ENCODE measurements around the gene QKI.

QKI gene

DNA sequence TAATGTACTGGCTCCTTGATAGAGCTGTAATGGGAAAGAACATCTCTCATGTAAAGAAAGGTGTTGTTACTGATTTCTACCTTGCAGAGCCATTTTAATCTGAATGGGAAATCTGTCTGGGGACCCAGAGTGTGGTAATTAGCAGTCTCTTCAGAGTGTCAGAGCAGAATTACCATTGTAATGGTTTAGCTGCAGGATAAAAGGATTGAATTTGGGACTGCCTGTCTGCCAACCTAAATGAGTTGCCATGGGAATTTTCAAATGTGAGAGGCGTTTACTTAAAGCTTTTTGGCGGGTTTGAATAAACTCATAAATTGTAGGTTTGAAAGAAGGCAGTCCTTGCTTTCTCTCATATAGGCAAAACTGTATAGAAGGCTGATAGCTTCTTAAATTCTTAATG lies 128.8 kb downstream of the QKI start:
- TF ChIP-seq TEAD4 (IDR thresholded peaks at IDR 0.05) (no peak), TCF12 (IDR thresholded peaks at IDR 0.05; ENCODE audit: low read depth) (no peak), NFIC (IDR thresholded peaks at IDR 0.05) (no peak), ZBTB7A (IDR thresholded peaks at IDR 0.05; ENCODE audit: low read depth) (no peak), YY1 (IDR thresholded peaks at IDR 0.05; ENCODE audit: low read depth) (no peak)
- TF ChIP-seq, protein P1, sequence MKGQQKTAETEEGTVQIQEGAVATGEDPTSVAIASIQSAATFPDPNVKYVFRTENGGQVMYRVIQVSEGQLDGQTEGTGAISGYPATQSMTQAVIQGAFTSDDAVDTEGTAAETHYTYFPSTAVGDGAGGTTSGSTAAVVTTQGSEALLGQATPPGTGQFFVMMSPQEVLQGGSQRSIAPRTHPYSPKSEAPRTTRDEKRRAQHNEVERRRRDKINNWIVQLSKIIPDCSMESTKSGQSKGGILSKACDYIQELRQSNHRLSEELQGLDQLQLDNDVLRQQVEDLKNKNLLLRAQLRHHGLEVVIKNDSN (IDR thresholded peaks at IDR 0.05): no peak

GRCh38 chr6:163545370-163545769 lies 130.9 kb downstream of the QKI start:
- TF ChIP-seq, protein P2, sequence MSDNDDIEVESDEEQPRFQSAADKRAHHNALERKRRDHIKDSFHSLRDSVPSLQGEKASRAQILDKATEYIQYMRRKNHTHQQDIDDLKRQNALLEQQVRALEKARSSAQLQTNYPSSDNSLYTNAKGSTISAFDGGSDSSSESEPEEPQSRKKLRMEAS (IDR thresholded peaks at IDR 0.05): no peak
- TF ChIP-seq, protein P1 (IDR thresholded peaks at IDR 0.05): no peak
- no peak for TF ChIP-seq NFIC (IDR thresholded peaks at IDR 0.05)
- TF ChIP-seq CEBPB (IDR thresholded peaks at IDR 0.05): no peak
- TF ChIP-seq REST (IDR thresholded peaks at IDR 0.05; ENCODE audit: low read depth): no peak
- no peak for TF ChIP-seq YY1 (IDR thresholded peaks at IDR 0.05; ENCODE audit: low read depth)
- no peak for TF ChIP-seq TEAD4 (IDR thresholded peaks at IDR 0.05)
- no peak for TF ChIP-seq TCF12 (IDR thresholded peaks at IDR 0.05; ENCODE audit: low read depth)
- TF ChIP-seq EP300 (IDR thresholded peaks at IDR 0.05; ENCODE audit: borderline replicate concordance): no peak
- TF ChIP-seq TAF1 (IDR thresholded peaks at IDR 0.05; ENCODE audit: low read depth): no peak
- no peak for TF ChIP-seq FOXM1 (IDR thresholded peaks at IDR 0.05; ENCODE audit: borderline replicate concordance, low read depth)
- no peak for TF ChIP-seq ZBTB7A (IDR thresholded peaks at IDR 0.05; ENCODE audit: low read depth)
- TF ChIP-seq EGR1 (IDR thresholded peaks at IDR 0.05): no peak
- TF ChIP-seq CREB1 (IDR thresholded peaks at IDR 0.05; ENCODE audit: low read depth): no peak
- TF ChIP-seq RAD21 (IDR thresholded peaks at IDR 0.05; ENCODE audit: low read depth): no peak

GRCh38 chr6:163547287-163547686 lies 132.8 kb downstream of the QKI start:
- TF ChIP-seq ZBTB7A (IDR thresholded peaks at IDR 0.05; ENCODE audit: low read depth) (no peak), CREB1 (IDR thresholded peaks at IDR 0.05; ENCODE audit: low read depth) (no peak), EP300 (IDR thresholded peaks at IDR 0.05; ENCODE audit: borderline replicate concordance) (no peak), RAD21 (IDR thresholded peaks at IDR 0.05; ENCODE audit: low read depth) (no peak), CEBPB (IDR thresholded peaks at IDR 0.05) (no peak), TAF1 (IDR thresholded peaks at IDR 0.05; ENCODE audit: low read depth) (no peak), TEAD4 (IDR thresholded peaks at IDR 0.05) (no peak), REST (IDR thresholded peaks at IDR 0.05; ENCODE audit: low read depth) (no peak), YY1 (IDR thresholded peaks at IDR 0.05; ENCODE audit: low read depth) (no peak), NFIC (IDR thresholded peaks at IDR 0.05) (no peak), FOXM1 (IDR thresholded peaks at IDR 0.05; ENCODE audit: borderline replicate concordance, low read depth) (no peak), TCF12 (IDR thresholded peaks at IDR 0.05; ENCODE audit: low read depth) (no peak), EGR1 (IDR thresholded peaks at IDR 0.05) (no peak)
- TF ChIP-seq, protein P2 (IDR thresholded peaks at IDR 0.05): no peak
- TF ChIP-seq, protein P1 (IDR thresholded peaks at IDR 0.05): no peak

GRCh38 chr6:163548624-163549023 lies 134.1 kb downstream of the QKI start:
- TF ChIP-seq TCF12 (IDR thresholded peaks at IDR 0.05; ENCODE audit: low read depth): no peak
- no peak for TF ChIP-seq TEAD4 (IDR thresholded peaks at IDR 0.05)
- no peak for TF ChIP-seq EP300 (IDR thresholded peaks at IDR 0.05; ENCODE audit: borderline replicate concordance)
- TF ChIP-seq REST (IDR thresholded peaks at IDR 0.05; ENCODE audit: low read depth): no peak
